NT2/D1 (cell line): Measurements from ENCODE around the gene HRCT1.
A peak's percentile ranks its signal among the peaks of the same experiment; 100 is the strongest.
"Not testable (repeated sequence)": the region's sequence is repeated elsewhere in the genome, so short reads cannot be mapped to it uniquely, and the experiment has no call there.

Source experiments
- DNase-seq: peaks from one replicate; pipeline ENCODE4 v3.0.0-alpha.2; 2011; ENCODE audit warnings: low read depth, low spot score
- H3K27me3 ChIP-seq: 2 replicates; pipeline ENCODE4 v1.6.0; 2011; ENCODE audit warnings: mild to moderate bottlenecking; ENCODE audit not compliant: insufficient read length, insufficient read depth
- H3K36me3 ChIP-seq: 2 replicates; pipeline ENCODE4 v1.6.1; 2011; ENCODE audit warnings: mild to moderate bottlenecking, low read length, mixed read lengths; ENCODE audit not compliant: insufficient read depth, insufficient read length
- H3K4me1 ChIP-seq: 2 replicates; pipeline ENCODE4 v1.5.1; 2011; ENCODE audit not compliant: insufficient read depth, insufficient read length
- H3K4me3 ChIP-seq: 2 replicates; pipeline ENCODE4 v1.5.1; 2011; ENCODE audit warnings: low read depth; ENCODE audit not compliant: insufficient read length
- H3K9ac ChIP-seq: 2 replicates; pipeline ENCODE4 v1.6.0; 2011; ENCODE audit warnings: low read depth; ENCODE audit not compliant: insufficient read length
- H3K9me3 ChIP-seq: 2 replicates; pipeline ENCODE4 v1.5.1; 2011; ENCODE audit warnings: mild to moderate bottlenecking, low read length; ENCODE audit not compliant: insufficient read depth
- SUZ12 ChIP-seq: IDR thresholded peaks from 2 replicates; pipeline ENCODE4 v1.6.1; 2011; ENCODE audit not compliant: insufficient read length, insufficient read depth; ENCODE audit errors: extremely low read depth
- YY1 ChIP-seq: IDR thresholded peaks from 2 replicates; pipeline ENCODE4 v1.6.1; 2011; ENCODE audit not compliant: insufficient read length, insufficient read depth
- ZNF274 ChIP-seq: IDR thresholded peaks from 2 replicates; pipeline ENCODE4 v1.6.1; 2011; ENCODE audit warnings: mild to moderate bottlenecking, low read depth, low read length

Gene HRCT1

DNA sequence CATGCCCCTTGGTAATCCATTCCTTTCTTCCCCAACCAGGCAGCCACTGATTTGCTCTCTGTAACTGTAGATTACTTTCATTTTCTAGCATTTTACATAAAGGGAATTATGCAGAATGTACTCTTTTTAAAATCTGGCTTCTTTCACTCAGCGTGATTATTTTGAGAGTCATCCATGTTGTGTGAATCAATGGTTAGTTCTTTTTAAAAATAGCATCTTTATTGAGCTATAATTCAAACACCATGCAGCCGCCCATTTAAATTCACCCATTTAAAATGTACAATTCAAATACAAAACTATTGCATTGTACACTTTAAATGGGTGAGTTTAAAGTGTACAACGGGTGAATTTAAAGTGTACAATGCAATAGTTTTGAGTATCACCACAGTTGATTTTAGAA lies 33.5 kb upstream of the HRCT1 start:
- no peak overlapping the region for H3K4me3 ChIP-seq
- H3K9me3 ChIP-seq: peaks cover 15% of the 10 kb centered on the region
- H3K9ac ChIP-seq: no peak overlapping the region
- peaks cover 3% of the 10 kb centered on the region for H3K27me3 ChIP-seq
- TF ChIP-seq YY1: no peak
- TF ChIP-seq SUZ12: no peak
- TF ChIP-seq ZNF274: no peak
- H3K36me3 ChIP-seq: no peaks in the 10 kb centered on the region
- peaks cover 15% of the 10 kb centered on the region for H3K4me1 ChIP-seq
- DNase-seq: no peak

GRCh38 chr9:35882263-35882848 lies 23.6 kb upstream of the HRCT1 start:
- H3K4me1 ChIP-seq: no peaks in the 10 kb centered on the region
- H3K36me3 ChIP-seq: no peaks in the 10 kb centered on the region
- H3K4me3 ChIP-seq: no peak overlapping the region
- 0 out of 2 replicates have a peak, but pooled peaks cover 2% of the 10 kb centered on the region for H3K9me3 ChIP-seq
- H3K9ac ChIP-seq: no peak overlapping the region
- H3K27me3 ChIP-seq: no peaks in the 10 kb centered on the region
- no peak for TF ChIP-seq ZNF274
- no peak for TF ChIP-seq SUZ12
- TF ChIP-seq YY1: no peak
- peak; percentile 58 for DNase-seq

GRCh38 chr9:35882996-35883395 lies 23.0 kb upstream of the HRCT1 start:
- TF ChIP-seq YY1: no peak
- TF ChIP-seq SUZ12: no peak
- TF ChIP-seq ZNF274: no peak
- DNase-seq: no peak
- no peaks in the 10 kb centered on the region for H3K27me3 ChIP-seq

DNA sequence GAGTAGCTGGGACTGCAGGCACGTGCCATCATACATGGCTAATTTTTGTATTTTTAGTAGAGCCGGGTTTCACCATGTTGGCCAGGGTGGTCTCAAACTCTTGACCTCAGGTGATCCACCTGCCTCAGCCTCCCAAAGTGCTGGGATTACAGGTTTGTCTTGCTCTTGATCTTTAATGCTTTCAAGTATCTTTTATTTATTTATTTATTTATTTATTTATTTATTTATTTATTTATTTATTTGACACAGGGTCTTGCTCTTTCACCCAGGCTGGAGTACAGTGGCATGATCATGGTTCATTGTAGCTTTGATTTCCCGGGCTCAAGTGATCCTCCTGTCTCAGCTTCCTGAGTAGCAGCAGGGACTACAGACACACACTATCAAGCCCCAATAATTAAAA lies 21.1 kb upstream of the HRCT1 start:
- H3K27me3 ChIP-seq, H3K9ac ChIP-seq, DNase-seq, H3K9me3 ChIP-seq, H3K4me3 ChIP-seq, H3K36me3 ChIP-seq, H3K4me1 ChIP-seq: not testable (repeated sequence)

More at GRCh38 chr9:35882996-35883395, 23.0 kb upstream of the HRCT1 start:
- Histone ChIP-seq H3K36me3 (no peaks in the 10 kb centered on the region), H3K4me1 (no peaks in the 10 kb centered on the region), H3K9ac (no peak overlapping the region), H3K4me3 (no peak overlapping the region), H3K9me3 (no peaks in the 10 kb centered on the region)

GRCh38 chr9:35891646-35892045 lies 14.4 kb upstream of the HRCT1 start:
- no peak overlapping the region for H3K4me3 ChIP-seq
- no peaks in the 10 kb centered on the region for H3K36me3 ChIP-seq
- no peaks in the 10 kb centered on the region for H3K9me3 ChIP-seq
- TF ChIP-seq YY1 (no peak), ZNF274 (no peak), SUZ12 (no peak)
- peaks cover 2% of the 10 kb centered on the region for H3K27me3 ChIP-seq
- H3K4me1 ChIP-seq: no peaks in the 10 kb centered on the region
- H3K9ac ChIP-seq: no peak overlapping the region
- no peak for DNase-seq

- TF ChIP-seq SUZ12 (no peak), YY1 (no peak), ZNF274 (no peak)
- Histone ChIP-seq H3K9me3 (no peaks in the 10 kb centered on the region), H3K27me3 (peaks cover 2% of the 10 kb centered on the region), H3K9ac (no peak overlapping the region), H3K36me3 (no peaks in the 10 kb centered on the region), H3K4me3 (no peak overlapping the region), H3K4me1 (no peaks in the 10 kb centered on the region)
- DNase-seq: no peak
Observed at GRCh38 chr9:35892051-35892450, 14.0 kb upstream of the HRCT1 start.

DNA sequence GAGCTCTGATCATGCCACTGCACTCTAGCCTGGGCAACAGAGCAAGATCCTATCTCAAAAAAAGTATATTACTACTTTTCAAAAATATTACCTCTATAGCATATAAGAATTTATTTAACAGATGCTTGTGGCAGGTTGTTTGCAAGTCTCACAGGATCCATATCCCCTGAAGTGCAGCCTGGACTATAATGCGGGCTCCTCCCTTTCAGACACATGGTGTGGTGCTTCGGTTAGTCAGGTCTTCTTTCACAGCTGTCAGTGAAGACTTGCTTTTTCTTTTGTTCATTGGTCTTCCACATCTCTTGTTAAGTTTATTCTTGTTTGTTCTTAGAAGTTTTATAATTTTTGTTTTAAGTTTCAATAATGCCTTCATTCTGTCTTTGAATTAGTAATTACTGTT lies 9.4 kb upstream of the HRCT1 start:
- H3K27me3 ChIP-seq: peaks cover 1% of the 10 kb centered on the region
- TF ChIP-seq SUZ12 (no peak), YY1 (no peak), ZNF274 (no peak)

DNA sequence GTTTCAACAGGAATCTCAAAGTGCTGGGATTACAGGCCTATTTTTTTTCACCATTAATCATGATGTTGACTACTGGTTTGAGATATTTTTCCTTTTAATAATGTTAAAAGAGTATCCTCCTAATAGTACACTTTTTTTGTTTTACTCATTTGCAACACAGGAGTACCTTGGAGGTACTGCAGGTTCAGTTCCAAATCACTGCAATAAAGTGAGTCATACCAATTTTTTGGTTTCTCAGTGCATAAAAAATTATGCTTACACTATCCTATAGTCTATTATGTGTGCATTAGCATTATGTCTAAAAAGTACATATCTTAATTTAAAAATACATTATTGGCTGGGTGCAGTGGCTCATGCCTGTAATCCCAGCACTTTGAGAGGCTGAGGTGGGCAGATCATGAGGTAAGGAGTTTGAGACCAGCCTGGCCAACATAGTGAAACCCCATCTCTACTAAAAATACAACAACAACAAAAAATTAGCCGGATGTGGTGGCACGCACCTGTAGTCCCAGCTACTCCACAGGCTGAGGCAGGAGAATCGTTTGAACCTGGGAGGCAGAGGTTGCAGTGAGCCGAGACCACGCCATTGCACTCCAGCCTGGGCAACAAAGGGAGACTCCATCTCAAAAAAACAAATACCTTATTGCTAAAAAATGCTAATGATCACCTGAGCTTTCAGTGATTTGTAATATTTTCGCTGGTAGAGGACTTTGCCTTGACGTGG lies 8.5 kb upstream of the HRCT1 start:
- not testable (repeated sequence) for H3K9me3 ChIP-seq, H3K4me1 ChIP-seq, H3K36me3 ChIP-seq, H3K9ac ChIP-seq, H3K27me3 ChIP-seq, H3K4me3 ChIP-seq, DNase-seq

More for the DNA sequence above, 9.4 kb upstream of the HRCT1 start:
- no peak overlapping the region for H3K4me3 ChIP-seq
- DNase-seq: no peak
- H3K9me3 ChIP-seq: no peaks in the 10 kb centered on the region
- no peaks in the 10 kb centered on the region for H3K4me1 ChIP-seq
- no peaks in the 10 kb centered on the region for H3K36me3 ChIP-seq
- no peak overlapping the region for H3K9ac ChIP-seq
